ENCODE data around the gene TAS2R7.

GRCh38 chr12:10756194-10756593 is 46.2 kb downstream of the TAS2R7 start:
- TF ChIP-seq EP300 (IDR thresholded peaks at IDR 0.05) (no peak), CTCF (IDR thresholded peaks at IDR 0.05) (no peak)

Measured in tibial nerve (tissue), 4 donors.